Measurements from ENCODE around the gene MGRN1. TPM values are rescaled to one million over a fixed set of nuclear protein-coding genes. Genes with fewer than 3 reads are reported as not detected.
"Not testable (repeated sequence)": the region's sequence is repeated elsewhere in the genome, so short reads cannot be mapped to it uniquely, and the experiment has no call there.

MGRN1 gene
- total RNA-seq, 1 experiment from 2014 or later = 54.6 TPM

DNA sequence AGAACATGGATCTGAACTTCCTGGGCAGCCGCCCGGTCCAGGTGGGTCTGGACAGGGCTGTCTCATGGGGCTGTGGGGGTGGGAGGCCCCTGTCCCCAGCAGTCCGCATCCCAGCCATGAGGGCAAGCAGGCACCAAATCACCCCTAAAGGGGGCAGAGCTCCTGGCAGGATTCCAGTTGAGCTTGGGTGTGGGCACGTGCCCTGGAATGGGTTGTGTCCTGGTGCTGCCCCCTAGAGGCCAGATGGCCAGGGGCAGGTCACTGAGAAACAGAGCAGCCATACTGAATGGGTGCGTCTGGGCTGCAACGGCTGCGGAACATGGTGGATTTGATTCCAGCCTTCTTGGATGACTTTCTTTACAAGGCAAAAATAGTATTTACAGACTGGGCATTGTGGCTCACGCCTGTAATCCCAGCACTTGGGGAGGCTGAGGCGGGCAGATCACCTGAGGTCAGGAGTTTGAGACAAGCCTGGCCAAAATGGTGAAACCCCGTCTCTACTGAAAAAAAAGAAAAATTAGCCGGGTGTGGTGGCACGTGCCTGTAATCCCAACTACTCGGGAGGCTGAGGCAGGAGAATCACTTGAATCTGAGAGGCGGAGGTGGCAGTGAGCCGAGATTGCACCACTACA, 25.9 kb downstream of the MGRN1 start:
- POLR2A ChIA-PET (ENCODE audit: low non-redundant PET); H3K27me3 ChIP-seq (replicated peaks; ENCODE audit: insufficient read depth, low read depth, low read length, poor library complexity); H3K4me1 ChIP-seq (ENCODE audit: insufficient read depth, low read length, poor library complexity, severe bottlenecking); H3K9me3 ChIP-seq (ENCODE audit: low read depth, low read length, poor library complexity, severe bottlenecking); BruUV-seq (replicated peaks); H3K27ac ChIP-seq (ENCODE audit: low read depth, low read length, poor library complexity, severe bottlenecking); H3K36me3 ChIP-seq (ENCODE audit: insufficient read depth, low read length, poor library complexity, severe bottlenecking); H3K4me3 ChIP-seq (ENCODE audit: low read depth, low read length, poor library complexity, severe bottlenecking); intact Hi-C loops (cut with micrococcal nuclease; ENCODE audit: unreplicated experiment): not testable (repeated sequence)
- CTCF ChIA-PET = interaction anchor here (0.6 to 0.7 kb wide), 2 partner anchors 12 to 378 kb away, joined by 3 to 11 read pairs; partner anchors contain the start of gene TFAP4
- TF ChIP-seq, protein P1, sequence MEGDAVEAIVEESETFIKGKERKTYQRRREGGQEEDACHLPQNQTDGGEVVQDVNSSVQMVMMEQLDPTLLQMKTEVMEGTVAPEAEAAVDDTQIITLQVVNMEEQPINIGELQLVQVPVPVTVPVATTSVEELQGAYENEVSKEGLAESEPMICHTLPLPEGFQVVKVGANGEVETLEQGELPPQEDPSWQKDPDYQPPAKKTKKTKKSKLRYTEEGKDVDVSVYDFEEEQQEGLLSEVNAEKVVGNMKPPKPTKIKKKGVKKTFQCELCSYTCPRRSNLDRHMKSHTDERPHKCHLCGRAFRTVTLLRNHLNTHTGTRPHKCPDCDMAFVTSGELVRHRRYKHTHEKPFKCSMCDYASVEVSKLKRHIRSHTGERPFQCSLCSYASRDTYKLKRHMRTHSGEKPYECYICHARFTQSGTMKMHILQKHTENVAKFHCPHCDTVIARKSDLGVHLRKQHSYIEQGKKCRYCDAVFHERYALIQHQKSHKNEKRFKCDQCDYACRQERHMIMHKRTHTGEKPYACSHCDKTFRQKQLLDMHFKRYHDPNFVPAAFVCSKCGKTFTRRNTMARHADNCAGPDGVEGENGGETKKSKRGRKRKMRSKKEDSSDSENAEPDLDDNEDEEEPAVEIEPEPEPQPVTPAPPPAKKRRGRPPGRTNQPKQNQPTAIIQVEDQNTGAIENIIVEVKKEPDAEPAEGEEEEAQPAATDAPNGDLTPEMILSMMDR (conservative IDR thresholded peaks at IDR 0.05; ENCODE audit: low read depth, low read length) = peak; percentile 78
- peak; percentile 73 for DNase-seq (ENCODE audit: low spot score)

GRCh38 chr16:4651827-4652226, 27.2 kb downstream of the MGRN1 start:
- POLR2A ChIA-PET (ENCODE audit: low non-redundant PET) = no interaction called here
- no TSS peak for BruUV-seq (replicated peaks)
- Histone ChIP-seq H3K9me3 (ENCODE audit: low read depth, low read length, poor library complexity, severe bottlenecking) (no peaks in the 10 kb centered on the region), H3K27me3 (replicated peaks; ENCODE audit: insufficient read depth, low read depth, low read length, poor library complexity) (no peaks in the 10 kb centered on the region), H3K36me3 (ENCODE audit: insufficient read depth, low read length, poor library complexity, severe bottlenecking) (peaks cover 7% of the 10 kb centered on the region), H3K27ac (ENCODE audit: low read depth, low read length, poor library complexity, severe bottlenecking) (no peak overlapping the region), H3K4me1 (ENCODE audit: insufficient read depth, low read length, poor library complexity, severe bottlenecking) (no peaks in the 10 kb centered on the region), H3K4me3 (ENCODE audit: low read depth, low read length, poor library complexity, severe bottlenecking) (no peak overlapping the region)
- no peak for TF ChIP-seq EZH2 (IDR thresholded peaks at IDR 0.05; ENCODE audit: borderline replicate concordance, low read depth, low read length, poor library complexity, severe bottlenecking)
- TF ChIP-seq, protein P1 (conservative IDR thresholded peaks at IDR 0.05; ENCODE audit: low read depth, low read length) = no peak
- CTCF ChIA-PET = no interaction called here
- intact Hi-C loops (cut with micrococcal nuclease; ENCODE audit: unreplicated experiment) = no loop called here
- DNase-seq (ENCODE audit: low spot score) = no peak

GRCh38 chr16:4652561-4652960, 27.9 kb downstream of the MGRN1 start:
- TF ChIP-seq, protein P1 (conservative IDR thresholded peaks at IDR 0.05; ENCODE audit: low read depth, low read length) = no peak
- TF ChIP-seq EZH2 (IDR thresholded peaks at IDR 0.05; ENCODE audit: borderline replicate concordance, low read depth, low read length, poor library complexity, severe bottlenecking) = no peak
- peaks cover 7% of the 10 kb centered on the region for H3K36me3 ChIP-seq (ENCODE audit: insufficient read depth, low read length, poor library complexity, severe bottlenecking)
- CTCF ChIA-PET = no interaction called here

More at GRCh38 chr16:4652561-4652960, 27.9 kb downstream of the MGRN1 start:
- no peaks in the 10 kb centered on the region for H3K4me1 ChIP-seq (ENCODE audit: insufficient read depth, low read length, poor library complexity, severe bottlenecking)
- H3K27ac ChIP-seq (ENCODE audit: low read depth, low read length, poor library complexity, severe bottlenecking) = no peak overlapping the region
- H3K4me3 ChIP-seq (ENCODE audit: low read depth, low read length, poor library complexity, severe bottlenecking) = no peak overlapping the region
- H3K9me3 ChIP-seq (ENCODE audit: low read depth, low read length, poor library complexity, severe bottlenecking) = no peaks in the 10 kb centered on the region
- POLR2A ChIA-PET (ENCODE audit: low non-redundant PET) = no interaction called here
- H3K27me3 ChIP-seq (replicated peaks; ENCODE audit: insufficient read depth, low read depth, low read length, poor library complexity) = no peaks in the 10 kb centered on the region
- DNase-seq (ENCODE audit: low spot score) = no peak
- no TSS peak for BruUV-seq (replicated peaks)
- intact Hi-C loops (cut with micrococcal nuclease; ENCODE audit: unreplicated experiment) = no loop called here
